Retinal pigment epithelial cell (primary cell): ENCODE data around the gene TSPAN11.
A peak's percentile ranks its signal among the peaks of the same experiment; 100 is the strongest.

ENCODE experiments used
- DNase-seq: peaks from one replicate; pipeline ENCODE4 v3.0.0-alpha.2; 2010; ENCODE audit warnings: low read depth
- H3K4me3 ChIP-seq: 2 replicates; pipeline ENCODE4 v1.5.1; 2011; ENCODE audit warnings: mild to moderate bottlenecking, low read length, control low read depth, moderate library complexity
- TF ChIP-seq, protein P1 (sequence below): conservative IDR thresholded peaks from 2 replicates; pipeline ENCODE4 v1.5.1; 2011; ENCODE audit warnings: low read depth, low read length, control low read depth, inconsistent platforms

Gene TSPAN11

DNA sequence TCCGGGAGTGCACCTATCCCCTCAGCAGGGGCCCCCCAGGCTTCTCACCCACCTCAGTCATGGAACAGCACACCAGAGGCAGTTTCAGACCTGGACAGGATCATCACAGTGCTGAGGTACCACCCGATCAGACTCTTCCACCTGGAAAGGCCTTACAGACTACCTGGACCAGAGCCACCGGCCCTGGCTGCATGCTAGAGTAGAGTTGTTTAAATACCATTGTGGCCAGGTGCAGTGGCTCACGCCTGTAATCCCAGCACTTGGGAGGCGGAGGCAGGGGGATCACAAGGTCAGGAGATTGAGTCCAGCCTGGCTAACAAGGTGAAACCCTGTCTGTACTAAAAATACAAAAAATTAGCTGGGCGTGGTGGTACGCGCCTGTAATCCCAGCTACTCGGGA lies 61.5 kb downstream of the TSPAN11 start:
- TF ChIP-seq, protein P1, sequence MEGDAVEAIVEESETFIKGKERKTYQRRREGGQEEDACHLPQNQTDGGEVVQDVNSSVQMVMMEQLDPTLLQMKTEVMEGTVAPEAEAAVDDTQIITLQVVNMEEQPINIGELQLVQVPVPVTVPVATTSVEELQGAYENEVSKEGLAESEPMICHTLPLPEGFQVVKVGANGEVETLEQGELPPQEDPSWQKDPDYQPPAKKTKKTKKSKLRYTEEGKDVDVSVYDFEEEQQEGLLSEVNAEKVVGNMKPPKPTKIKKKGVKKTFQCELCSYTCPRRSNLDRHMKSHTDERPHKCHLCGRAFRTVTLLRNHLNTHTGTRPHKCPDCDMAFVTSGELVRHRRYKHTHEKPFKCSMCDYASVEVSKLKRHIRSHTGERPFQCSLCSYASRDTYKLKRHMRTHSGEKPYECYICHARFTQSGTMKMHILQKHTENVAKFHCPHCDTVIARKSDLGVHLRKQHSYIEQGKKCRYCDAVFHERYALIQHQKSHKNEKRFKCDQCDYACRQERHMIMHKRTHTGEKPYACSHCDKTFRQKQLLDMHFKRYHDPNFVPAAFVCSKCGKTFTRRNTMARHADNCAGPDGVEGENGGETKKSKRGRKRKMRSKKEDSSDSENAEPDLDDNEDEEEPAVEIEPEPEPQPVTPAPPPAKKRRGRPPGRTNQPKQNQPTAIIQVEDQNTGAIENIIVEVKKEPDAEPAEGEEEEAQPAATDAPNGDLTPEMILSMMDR = no peak
- H3K4me3 ChIP-seq = no peak overlapping the region
- no peak for DNase-seq

DNA sequence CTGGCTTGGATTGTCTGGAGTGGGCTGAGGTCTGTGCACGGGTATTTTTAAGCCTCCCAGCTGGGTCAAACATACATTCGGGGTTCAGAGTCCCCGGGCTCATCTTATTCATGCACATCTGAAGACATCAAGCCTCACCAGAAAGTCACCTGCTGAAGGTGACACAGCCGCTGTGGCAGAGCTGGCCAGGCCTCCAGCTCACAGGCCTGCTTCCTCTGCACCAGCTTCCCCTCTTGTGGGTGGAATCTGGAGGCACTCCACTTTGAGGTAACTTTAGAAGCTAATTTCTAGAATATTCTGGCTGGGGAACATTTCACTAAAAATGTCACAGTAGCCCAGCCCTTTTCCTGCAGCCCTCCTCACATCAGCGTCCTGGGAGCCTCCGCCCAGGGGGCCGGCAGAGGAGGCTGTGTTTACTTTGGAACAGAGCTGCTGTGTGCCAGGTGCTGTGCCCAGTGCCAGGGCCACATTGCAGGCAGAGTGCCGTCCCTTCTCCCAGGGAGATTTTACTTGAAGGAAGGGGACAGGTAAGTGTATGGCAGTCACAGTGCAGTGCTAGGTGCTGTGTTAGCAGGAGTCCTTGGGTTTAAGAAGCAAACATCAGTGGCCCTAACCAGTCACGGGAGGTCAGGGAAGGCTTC lies 62.2 kb downstream of the TSPAN11 start:
- H3K4me3 ChIP-seq = no peak overlapping the region
- no peak for DNase-seq
- TF ChIP-seq, protein P1 = no peak

DNA sequence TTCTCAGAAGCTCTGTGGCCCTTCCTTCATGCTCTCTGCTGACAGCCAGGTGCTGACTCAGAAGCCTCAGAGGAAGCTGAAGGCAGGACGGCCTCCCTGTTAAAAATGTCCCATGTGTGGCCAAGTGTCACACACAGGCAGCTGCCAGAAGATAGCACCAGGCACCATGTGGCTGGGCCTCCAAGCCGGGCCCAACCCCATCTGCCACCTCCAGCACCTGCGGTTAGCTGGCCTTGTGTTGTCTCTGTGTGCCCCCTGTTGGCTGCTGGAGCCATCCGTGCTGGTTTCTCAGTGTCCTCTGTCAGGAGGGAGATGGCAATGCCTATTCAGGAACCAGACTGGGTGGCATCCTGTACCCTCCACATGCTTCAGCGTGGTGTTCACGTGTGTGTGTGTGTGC lies 63.2 kb downstream of the TSPAN11 start:
- no peak for DNase-seq
- H3K4me3 ChIP-seq = no peak overlapping the region
- TF ChIP-seq, protein P1 = peak; percentile 37

DNA sequence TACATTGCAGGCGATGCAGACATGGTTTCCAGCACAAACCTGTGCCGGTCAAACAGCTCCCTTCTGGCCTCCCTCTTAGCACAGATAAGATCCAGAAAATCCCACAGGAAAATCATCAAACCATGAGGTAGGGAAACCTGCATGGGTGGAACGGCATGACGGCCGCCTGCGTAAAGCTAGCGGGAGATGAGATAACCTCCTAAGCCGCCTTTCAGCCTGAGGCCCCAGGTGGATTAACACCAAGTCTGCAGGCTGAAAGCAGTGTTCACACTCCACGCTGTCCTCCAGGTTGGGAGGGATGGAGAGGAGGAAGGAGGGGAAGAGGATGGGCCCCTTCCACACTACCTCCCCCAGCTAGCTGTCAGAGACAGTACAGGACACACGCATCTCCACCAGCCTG lies 63.8 kb downstream of the TSPAN11 start:
- H3K4me3 ChIP-seq = no peak overlapping the region
- TF ChIP-seq, protein P1 = no peak
- DNase-seq = no peak

DNA sequence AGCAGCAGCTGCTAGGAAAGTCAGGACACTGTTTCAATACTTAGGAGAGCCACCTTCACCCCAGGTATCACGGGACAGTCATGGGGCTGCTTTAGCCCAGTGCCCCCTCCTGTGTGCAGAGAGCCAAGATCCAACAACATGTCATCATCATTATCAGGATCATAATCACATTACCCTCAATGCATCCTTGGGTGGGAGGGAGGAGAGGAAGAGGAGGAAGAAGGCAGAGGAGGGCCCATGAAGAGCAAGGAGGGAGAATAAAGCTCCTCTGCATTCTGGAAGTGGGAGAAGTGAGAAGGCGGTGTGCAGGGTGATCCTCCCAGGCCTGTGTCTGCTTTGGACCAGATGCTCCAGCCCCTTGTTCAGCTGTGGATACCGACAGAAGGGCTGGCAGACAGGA lies 64.2 kb downstream of the TSPAN11 start:
- TF ChIP-seq, protein P1 = no peak
- H3K4me3 ChIP-seq = no peak overlapping the region
- no peak for DNase-seq

DNA sequence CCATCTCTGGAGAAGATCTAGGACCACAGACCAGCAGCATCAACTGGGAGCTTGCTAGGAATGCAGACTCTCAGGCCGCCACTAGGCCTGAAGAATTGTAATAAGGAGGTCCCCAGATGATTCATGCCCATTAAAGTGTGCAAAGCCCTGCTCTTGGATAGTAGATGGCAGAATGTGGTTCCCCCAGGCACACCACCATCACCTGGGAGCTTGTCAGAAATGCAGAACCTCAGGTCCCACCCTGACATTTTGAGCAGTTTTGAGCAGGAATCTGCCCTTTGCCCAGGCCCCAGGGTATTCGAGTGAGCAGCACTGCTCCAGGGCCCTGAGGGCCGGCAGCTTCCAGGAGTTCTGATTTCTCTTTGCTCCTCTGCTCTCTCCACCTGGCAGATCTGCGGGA lies 64.9 kb downstream of the TSPAN11 start:
- DNase-seq = no peak
- no peak overlapping the region for H3K4me3 ChIP-seq
- TF ChIP-seq, protein P1 = no peak

DNA sequence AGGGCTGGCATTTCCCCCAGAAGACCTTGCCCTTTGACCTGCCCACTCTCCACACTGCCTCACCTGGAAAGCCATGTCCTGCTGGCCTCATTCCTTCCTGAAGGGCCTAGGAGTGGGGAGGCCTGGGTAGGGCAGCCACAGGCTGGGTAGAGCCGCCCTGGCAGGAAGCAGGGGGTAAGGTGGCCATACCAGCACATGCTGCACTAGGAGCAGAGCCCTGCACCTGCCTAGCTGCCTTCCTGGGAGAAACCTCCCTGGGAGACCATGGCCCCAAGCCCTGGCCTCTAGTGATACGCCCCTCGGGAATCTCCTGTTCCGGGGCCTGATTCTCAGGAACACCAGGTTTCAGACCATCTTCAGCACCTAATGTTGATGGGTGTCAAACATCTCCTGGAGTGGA lies 65.8 kb downstream of the TSPAN11 start:
- H3K4me3 ChIP-seq = no peak overlapping the region
- TF ChIP-seq, protein P1 = no peak
- DNase-seq = no peak
